ENCODE results near the gene TFDP1.

TFDP1 gene

GRCh38 chr13:113539176-113539575 lies 45.4 kb upstream of the TFDP1 start:
- no peak for DNase-seq (ENCODE audit: low spot score)
- TF ChIP-seq CTCF (IDR thresholded peaks at IDR 0.05; ENCODE audit: borderline replicate concordance, control extremely low read depth, extremely low read depth, insufficient read depth, missing control alignments) = no peak
- in situ Hi-C loops (cut with MboI; ENCODE audit: low sequenced_read_pairs, unreplicated experiment) = no loop called here

GRCh38 chr13:113539822-113540221 lies 44.7 kb upstream of the TFDP1 start:
- in situ Hi-C loops (cut with MboI; ENCODE audit: low sequenced_read_pairs, unreplicated experiment) = no loop called here

GRCh38 chr13:113540523-113540922 lies 44.0 kb upstream of the TFDP1 start:
- DNase-seq (ENCODE audit: low spot score) = no peak
- in situ Hi-C loops (cut with MboI; ENCODE audit: low sequenced_read_pairs, unreplicated experiment) = no loop called here
- no peak for TF ChIP-seq CTCF (IDR thresholded peaks at IDR 0.05; ENCODE audit: borderline replicate concordance, control extremely low read depth, extremely low read depth, insufficient read depth, missing control alignments)

More at GRCh38 chr13:113539822-113540221, 44.7 kb upstream of the TFDP1 start:
- TF ChIP-seq CTCF (IDR thresholded peaks at IDR 0.05; ENCODE audit: borderline replicate concordance, control extremely low read depth, extremely low read depth, insufficient read depth, missing control alignments) = no peak
- DNase-seq (ENCODE audit: low spot score) = no peak

GRCh38 chr13:113542751-113543424 lies 41.7 kb upstream of the TFDP1 start:
- no peak for DNase-seq (ENCODE audit: low spot score)
- in situ Hi-C loops (cut with MboI; ENCODE audit: low sequenced_read_pairs, unreplicated experiment) = no loop called here
- no peak for TF ChIP-seq CTCF (IDR thresholded peaks at IDR 0.05; ENCODE audit: borderline replicate concordance, control extremely low read depth, extremely low read depth, insufficient read depth, missing control alignments)

- in situ Hi-C loops (cut with MboI; ENCODE audit: low sequenced_read_pairs, unreplicated experiment) = no loop called here
- TF ChIP-seq CTCF (IDR thresholded peaks at IDR 0.05; ENCODE audit: borderline replicate concordance, control extremely low read depth, extremely low read depth, insufficient read depth, missing control alignments) = no peak
- DNase-seq (ENCODE audit: low spot score) = no peak
These were observed 40.3 kb upstream of the TFDP1 start for GRCh38 chr13:113544071-113544891.

- DNase-seq (ENCODE audit: low spot score) = no peak
- no peak for TF ChIP-seq CTCF (IDR thresholded peaks at IDR 0.05; ENCODE audit: borderline replicate concordance, control extremely low read depth, extremely low read depth, insufficient read depth, missing control alignments)
- in situ Hi-C loops (cut with MboI; ENCODE audit: low sequenced_read_pairs, unreplicated experiment) = no loop called here
These were observed 39.7 kb upstream of the TFDP1 start for GRCh38 chr13:113544896-113545295.

Data from GM13976 (cell line).